ENCODE measurements around the gene RAB31. TPM values are rescaled to one million over a fixed set of nuclear protein-coding genes. Genes with fewer than 3 reads are reported as not detected.
"Not testable (repeated sequence)": the region's sequence is repeated elsewhere in the genome, so short reads cannot be mapped to it uniquely, and the experiment has no call there.

RAB31 gene
- polyA plus RNA-seq, 1 donor (not counting 4 experiments of a cell fraction or from before 2014, with no cell fraction given): 47.0 TPM

DNA sequence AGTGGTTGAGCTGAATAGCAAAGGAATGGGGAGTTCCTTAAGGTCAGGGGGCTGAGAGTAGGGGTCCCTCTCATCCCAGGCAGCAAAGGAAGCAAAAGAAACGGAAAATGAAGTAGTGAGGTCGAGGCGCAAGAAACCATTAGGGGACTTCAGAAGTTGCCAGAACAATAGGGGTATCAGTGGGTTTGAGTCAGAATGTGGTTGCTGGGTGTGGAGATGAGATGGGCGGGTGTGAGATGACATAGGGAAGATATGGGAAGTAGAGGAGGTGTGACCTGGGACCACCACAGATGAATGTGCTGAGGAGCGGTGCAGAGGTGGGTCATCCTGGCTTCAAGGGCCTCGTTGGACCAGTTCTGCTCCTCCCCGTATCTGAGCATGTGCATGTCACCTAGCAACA is 192.6 kb downstream of the RAB31 start:
- dilution Hi-C loops (cut with MboI; ENCODE audit: extremely low pct_ligation_motif_present, low sequenced_read_pairs): no loop called here
- FAIRE-seq (no peak), DNase-seq (ENCODE audit: low read depth, low spot score) (no peak)
- no peaks in the 10 kb centered on the region for H4K20me1 ChIP-seq (ENCODE audit: control insufficient read depth, extremely low read depth, insufficient read depth, low read length)
- no peaks in the 10 kb centered on the region for H3K9me3 ChIP-seq (ENCODE audit: control insufficient read depth, low read depth, low read length)
- no peak overlapping the region for H3K4me2 ChIP-seq (ENCODE audit: control insufficient read depth, extremely low read depth, insufficient read depth, low read depth, low read length)
- no peaks in the 10 kb centered on the region for H3K27me3 ChIP-seq (ENCODE audit: control insufficient read depth, extremely low read depth, insufficient read depth, low read length)
- no peak overlapping the region for H3K9ac ChIP-seq (ENCODE audit: control insufficient read depth, extremely low read depth, insufficient read depth, low read length)
- H3K4me1 ChIP-seq (ENCODE audit: control insufficient read depth, extremely low read depth, insufficient read depth, low read length): peaks cover 9% of the 10 kb centered on the region
- H3K9me1 ChIP-seq (ENCODE audit: control insufficient read depth, extremely low read depth, insufficient read depth, low read length): no peaks in the 10 kb centered on the region
- no peaks in the 10 kb centered on the region for H3K36me3 ChIP-seq (ENCODE audit: control insufficient read depth in 2 of 2, extremely low read depth in 1 of 2, insufficient read depth in 2 of 2, low read length in 2 of 2)
- no peaks in the 10 kb centered on the region for H3K79me2 ChIP-seq (ENCODE audit: control insufficient read depth, insufficient read depth, low read length)
- H3K27ac ChIP-seq (ENCODE audit: control insufficient read depth, insufficient read depth, low read length): no peak overlapping the region
- H2AFZ ChIP-seq (ENCODE audit: control insufficient read depth, low read length): no peak overlapping the region
- no peak overlapping the region for H3K4me3 ChIP-seq (ENCODE audit: control insufficient read depth in 2 of 3, extremely low read depth in 1 of 3, insufficient read depth in 2 of 3, low read depth in 1 of 3, low read length in 3 of 3)
- TF ChIP-seq, protein P1, sequence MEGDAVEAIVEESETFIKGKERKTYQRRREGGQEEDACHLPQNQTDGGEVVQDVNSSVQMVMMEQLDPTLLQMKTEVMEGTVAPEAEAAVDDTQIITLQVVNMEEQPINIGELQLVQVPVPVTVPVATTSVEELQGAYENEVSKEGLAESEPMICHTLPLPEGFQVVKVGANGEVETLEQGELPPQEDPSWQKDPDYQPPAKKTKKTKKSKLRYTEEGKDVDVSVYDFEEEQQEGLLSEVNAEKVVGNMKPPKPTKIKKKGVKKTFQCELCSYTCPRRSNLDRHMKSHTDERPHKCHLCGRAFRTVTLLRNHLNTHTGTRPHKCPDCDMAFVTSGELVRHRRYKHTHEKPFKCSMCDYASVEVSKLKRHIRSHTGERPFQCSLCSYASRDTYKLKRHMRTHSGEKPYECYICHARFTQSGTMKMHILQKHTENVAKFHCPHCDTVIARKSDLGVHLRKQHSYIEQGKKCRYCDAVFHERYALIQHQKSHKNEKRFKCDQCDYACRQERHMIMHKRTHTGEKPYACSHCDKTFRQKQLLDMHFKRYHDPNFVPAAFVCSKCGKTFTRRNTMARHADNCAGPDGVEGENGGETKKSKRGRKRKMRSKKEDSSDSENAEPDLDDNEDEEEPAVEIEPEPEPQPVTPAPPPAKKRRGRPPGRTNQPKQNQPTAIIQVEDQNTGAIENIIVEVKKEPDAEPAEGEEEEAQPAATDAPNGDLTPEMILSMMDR (optimal IDR thresholded peaks at IDR 0.05 in 1 of 3, IDR thresholded peaks at IDR 0.05 in 1 of 3, conservative IDR thresholded peaks at IDR 0.05 in 1 of 3; ENCODE audit: extremely low read depth in 1 of 3, insufficient read depth in 2 of 3, low read length in 3 of 3): no peak
- no peak for TF ChIP-seq EZH2 (IDR thresholded peaks at IDR 0.05; ENCODE audit: low read length)

DNA sequence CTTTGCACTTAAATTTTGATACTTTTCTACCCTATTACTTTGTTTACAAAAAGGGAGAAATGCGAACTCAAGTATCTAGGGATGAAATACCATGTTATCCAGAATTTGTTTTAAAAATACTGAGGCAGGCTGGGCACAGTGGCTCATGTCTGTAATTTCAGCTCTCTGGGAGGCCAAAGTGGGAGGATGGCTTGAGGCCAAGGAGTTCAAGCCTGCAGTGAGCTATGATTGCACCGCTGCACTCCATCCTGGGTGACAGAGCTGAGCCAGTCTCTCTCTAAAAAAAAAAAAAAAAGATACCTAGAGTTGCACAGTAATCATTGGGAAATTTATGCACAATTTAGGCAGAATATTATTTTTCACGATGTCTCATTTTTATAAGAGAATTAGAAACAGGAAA is 193.3 kb downstream of the RAB31 start:
- no peak overlapping the region for H3K4me2 ChIP-seq (ENCODE audit: control insufficient read depth, extremely low read depth, insufficient read depth, low read depth, low read length)
- no peaks in the 10 kb centered on the region for H3K9me1 ChIP-seq (ENCODE audit: control insufficient read depth, extremely low read depth, insufficient read depth, low read length)
- H4K20me1 ChIP-seq (ENCODE audit: control insufficient read depth, extremely low read depth, insufficient read depth, low read length): no peaks in the 10 kb centered on the region
- no peaks in the 10 kb centered on the region for H3K27me3 ChIP-seq (ENCODE audit: control insufficient read depth, extremely low read depth, insufficient read depth, low read length)
- H3K4me1 ChIP-seq (ENCODE audit: control insufficient read depth, extremely low read depth, insufficient read depth, low read length): peaks cover 6% of the 10 kb centered on the region
- no peak overlapping the region for H3K27ac ChIP-seq (ENCODE audit: control insufficient read depth, insufficient read depth, low read length)
- H3K4me3 ChIP-seq (ENCODE audit: control insufficient read depth in 2 of 3, extremely low read depth in 1 of 3, insufficient read depth in 2 of 3, low read depth in 1 of 3, low read length in 3 of 3): no peak overlapping the region
- FAIRE-seq: no peak
- no peaks in the 10 kb centered on the region for H3K36me3 ChIP-seq (ENCODE audit: control insufficient read depth in 2 of 2, extremely low read depth in 1 of 2, insufficient read depth in 2 of 2, low read length in 2 of 2)
- H3K9me3 ChIP-seq (ENCODE audit: control insufficient read depth, low read depth, low read length): no peaks in the 10 kb centered on the region
- dilution Hi-C loops (cut with MboI; ENCODE audit: extremely low pct_ligation_motif_present, low sequenced_read_pairs): no loop called here
- TF ChIP-seq, protein P1 (optimal IDR thresholded peaks at IDR 0.05 in 1 of 3, IDR thresholded peaks at IDR 0.05 in 1 of 3, conservative IDR thresholded peaks at IDR 0.05 in 1 of 3; ENCODE audit: extremely low read depth in 1 of 3, insufficient read depth in 2 of 3, low read length in 3 of 3): no peak
- TF ChIP-seq EZH2 (IDR thresholded peaks at IDR 0.05; ENCODE audit: low read length): no peak
- no peak overlapping the region for H2AFZ ChIP-seq (ENCODE audit: control insufficient read depth, low read length)
- no peaks in the 10 kb centered on the region for H3K79me2 ChIP-seq (ENCODE audit: control insufficient read depth, insufficient read depth, low read length)
- no peak overlapping the region for H3K9ac ChIP-seq (ENCODE audit: control insufficient read depth, extremely low read depth, insufficient read depth, low read length)
- DNase-seq (ENCODE audit: low read depth, low spot score): no peak

DNA sequence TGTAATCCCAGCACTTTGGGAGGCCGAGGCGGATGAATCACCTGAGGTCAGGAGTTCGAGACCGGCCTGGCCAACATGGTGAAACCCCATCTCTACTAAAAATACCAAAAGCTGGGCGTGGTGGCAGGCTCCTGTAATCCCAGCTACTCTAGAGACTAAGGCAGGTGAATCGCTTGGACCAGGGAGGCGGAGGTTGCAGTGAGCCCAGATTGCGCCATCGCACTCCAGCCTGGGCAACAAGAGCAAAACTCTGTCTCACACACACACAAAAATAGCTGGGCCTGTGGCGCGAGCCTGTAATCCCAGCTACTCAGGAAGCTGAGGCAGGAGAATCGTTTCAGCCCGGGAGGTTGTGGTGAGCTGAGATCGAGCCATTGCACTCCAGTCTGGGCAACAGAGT is 194.2 kb downstream of the RAB31 start:
- FAIRE-seq; H3K79me2 ChIP-seq (ENCODE audit: control insufficient read depth, insufficient read depth, low read length); H3K9ac ChIP-seq (ENCODE audit: control insufficient read depth, extremely low read depth, insufficient read depth, low read length); H3K4me1 ChIP-seq (ENCODE audit: control insufficient read depth, extremely low read depth, insufficient read depth, low read length); H4K20me1 ChIP-seq (ENCODE audit: control insufficient read depth, extremely low read depth, insufficient read depth, low read length); H3K36me3 ChIP-seq (ENCODE audit: control insufficient read depth in 2 of 2, extremely low read depth in 1 of 2, insufficient read depth in 2 of 2, low read length in 2 of 2); H3K27me3 ChIP-seq (ENCODE audit: control insufficient read depth, extremely low read depth, insufficient read depth, low read length); H3K9me1 ChIP-seq (ENCODE audit: control insufficient read depth, extremely low read depth, insufficient read depth, low read length); H2AFZ ChIP-seq (ENCODE audit: control insufficient read depth, low read length); H3K9me3 ChIP-seq (ENCODE audit: control insufficient read depth, low read depth, low read length); dilution Hi-C loops (cut with MboI; ENCODE audit: extremely low pct_ligation_motif_present, low sequenced_read_pairs); DNase-seq (ENCODE audit: low read depth, low spot score); H3K4me2 ChIP-seq (ENCODE audit: control insufficient read depth, extremely low read depth, insufficient read depth, low read depth, low read length); H3K27ac ChIP-seq (ENCODE audit: control insufficient read depth, insufficient read depth, low read length); H3K4me3 ChIP-seq (ENCODE audit: control insufficient read depth in 2 of 3, extremely low read depth in 1 of 3, insufficient read depth in 2 of 3, low read depth in 1 of 3, low read length in 3 of 3): not testable (repeated sequence)

All from keratinocyte (primary cell).